ENCODE measurements around the gene SPTBN1. TPM values are rescaled to one million over a fixed set of nuclear protein-coding genes. Genes with fewer than 3 reads are reported as not detected.

The SPTBN1 gene
- polyA plus RNA-seq, 2 donors: 19.7 to 24.1 TPM

DNA sequence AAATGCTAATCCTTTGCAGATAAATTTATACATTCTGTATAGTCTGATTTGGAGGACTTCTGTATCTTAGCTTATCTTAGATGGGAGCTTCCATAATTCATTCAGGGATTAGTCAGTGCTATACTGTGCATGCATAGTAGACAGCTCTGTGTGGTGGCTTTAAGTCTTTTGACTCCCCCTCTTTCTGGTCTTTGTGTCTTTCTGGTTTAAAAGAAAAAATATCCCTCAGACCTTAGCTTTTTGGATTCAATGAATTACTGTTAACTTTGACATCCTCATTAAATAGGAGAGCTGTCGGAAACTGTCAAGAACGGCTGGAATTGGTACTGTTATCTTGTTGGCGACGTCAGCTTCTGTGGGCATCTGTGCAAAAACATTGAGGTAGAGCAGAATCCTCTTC, 130.4 kb downstream of the SPTBN1 start:
- H3K4me1 ChIP-seq (ENCODE audit: control insufficient read depth in 2 of 2, insufficient read depth in 2 of 2, low read length in 1 of 2): peaks cover 0 to 4% of the 10 kb centered on the region in 2 donors

DNA sequence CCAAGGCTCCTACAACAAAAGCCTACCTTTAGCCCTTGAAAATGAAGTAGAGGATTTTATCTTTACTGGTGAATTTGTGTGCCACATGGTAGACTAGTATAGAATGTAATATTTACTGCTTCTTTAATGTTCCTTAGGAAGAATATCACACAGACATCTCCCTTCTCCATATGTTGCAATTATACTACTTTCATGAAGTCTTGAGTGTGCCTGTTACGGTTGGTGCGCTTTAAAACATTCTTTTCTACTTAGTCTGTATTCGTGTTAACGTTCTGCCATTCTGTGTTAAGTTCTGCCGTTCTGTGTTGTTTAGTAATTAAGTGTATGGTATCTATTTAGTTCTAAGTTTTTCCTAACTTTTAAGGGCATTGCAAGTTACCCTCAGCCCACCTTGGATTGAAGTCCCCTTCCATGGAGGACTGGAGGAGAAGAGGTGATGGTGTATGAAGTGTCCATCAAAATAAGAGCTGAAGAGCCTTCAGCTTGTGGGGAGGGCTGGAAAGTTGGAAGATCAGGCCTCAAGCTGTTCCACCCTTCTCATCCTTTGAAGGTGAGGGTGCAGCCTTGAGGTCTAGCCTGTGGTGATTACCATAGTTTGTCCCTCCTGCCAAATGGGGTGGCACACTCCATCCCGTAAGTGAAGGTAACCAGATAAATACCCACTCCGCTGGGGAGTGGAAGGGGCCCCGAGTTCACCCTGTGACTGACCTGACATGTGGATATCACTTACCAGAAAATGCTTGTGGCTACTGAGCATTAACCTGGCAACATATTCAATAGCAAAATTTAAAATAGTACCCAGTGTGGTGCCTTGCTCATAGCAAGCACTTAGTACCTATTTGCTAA, 131.3 kb downstream of the SPTBN1 start:
- peak overlapping the region in 1 of 2 donors; percentile 35 for H3K27ac ChIP-seq (ENCODE audit: low read depth in 2 of 2, low read length in 1 of 2)
- no peak overlapping the region for H3K4me3 ChIP-seq (ENCODE audit: low read depth in 1 of 2, low read length in 2 of 2)
- WGBS, 2 donors: 91 to 93% methylated on average over 8 of the region's 8 CpGs
- no peaks in the 10 kb centered on the region for H3K27me3 ChIP-seq (ENCODE audit: control insufficient read depth in 1 of 2, insufficient read depth in 2 of 2, low read length in 2 of 2)
- H3K9me3 ChIP-seq (ENCODE audit: control insufficient read depth in 2 of 2, insufficient read depth in 1 of 2, low read depth in 1 of 2, low read length in 1 of 2): no peaks in the 10 kb centered on the region
- H3K36me3 ChIP-seq (ENCODE audit: control insufficient read depth in 2 of 2, insufficient read depth in 2 of 2, low read length in 1 of 2): no peaks in the 10 kb centered on the region
- H3K4me1 ChIP-seq (ENCODE audit: control insufficient read depth in 2 of 2, insufficient read depth in 2 of 2, low read length in 1 of 2): peaks cover 0 to 4% of the 10 kb centered on the region in 2 donors

More for the DNA sequence above, 130.4 kb downstream of the SPTBN1 start:
- Histone ChIP-seq H3K36me3 (ENCODE audit: control insufficient read depth in 2 of 2, insufficient read depth in 2 of 2, low read length in 1 of 2) (no peaks in the 10 kb centered on the region), H3K9me3 (ENCODE audit: control insufficient read depth in 2 of 2, insufficient read depth in 1 of 2, low read depth in 1 of 2, low read length in 1 of 2) (no peaks in the 10 kb centered on the region), H3K27ac (ENCODE audit: low read depth in 2 of 2, low read length in 1 of 2) (no peak overlapping the region), H3K27me3 (ENCODE audit: control insufficient read depth in 1 of 2, insufficient read depth in 2 of 2, low read length in 2 of 2) (no peaks in the 10 kb centered on the region), H3K4me3 (ENCODE audit: low read depth in 1 of 2, low read length in 2 of 2) (no peak overlapping the region)
- 84 to 87% methylated on average over 4 of the region's 4 CpGs for WGBS, 2 donors

DNA sequence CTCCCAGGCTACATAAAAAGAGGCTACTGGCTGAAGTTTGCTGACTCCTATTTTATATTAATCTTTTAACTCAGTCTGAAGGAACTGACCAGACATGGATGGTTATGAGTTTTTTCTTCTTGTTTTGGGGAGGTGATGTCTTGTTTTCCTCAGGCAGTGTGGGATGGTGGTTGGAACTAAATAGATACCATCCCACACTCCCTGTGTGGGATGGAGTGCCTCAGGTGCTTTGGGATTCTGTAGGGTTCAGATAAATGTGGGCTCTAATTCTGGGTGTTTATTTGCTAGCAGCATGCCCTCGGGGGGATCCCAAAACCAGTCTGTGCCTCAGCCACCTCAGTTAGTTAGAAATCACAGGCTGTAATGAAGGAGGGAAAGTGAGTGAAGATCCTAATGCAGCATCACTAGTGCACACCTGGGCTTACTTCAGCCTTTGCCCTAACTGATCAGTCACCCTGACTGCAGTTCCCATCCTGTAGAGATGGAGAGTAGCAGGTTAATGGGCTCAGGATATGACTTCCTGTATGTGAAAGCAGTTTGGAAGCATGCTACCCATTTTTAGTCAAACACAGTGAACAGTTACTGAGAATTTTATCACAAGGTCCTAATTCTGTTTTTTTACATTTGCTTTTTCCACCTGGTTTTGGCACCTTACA, 132.2 kb downstream of the SPTBN1 start:
- Histone ChIP-seq H3K27me3 (ENCODE audit: control insufficient read depth in 1 of 2, insufficient read depth in 2 of 2, low read length in 2 of 2) (no peaks in the 10 kb centered on the region), H3K36me3 (ENCODE audit: control insufficient read depth in 2 of 2, insufficient read depth in 2 of 2, low read length in 1 of 2) (no peaks in the 10 kb centered on the region), H3K27ac (ENCODE audit: low read depth in 2 of 2, low read length in 1 of 2) (peak overlapping the region in 1 of 2 donors; percentile 3), H3K4me3 (ENCODE audit: low read depth in 1 of 2, low read length in 2 of 2) (no peak overlapping the region), H3K9me3 (ENCODE audit: control insufficient read depth in 2 of 2, insufficient read depth in 1 of 2, low read depth in 1 of 2, low read length in 1 of 2) (no peaks in the 10 kb centered on the region), H3K4me1 (ENCODE audit: control insufficient read depth in 2 of 2, insufficient read depth in 2 of 2, low read length in 1 of 2) (peaks cover 0 to 4% of the 10 kb centered on the region in 2 donors)
- 50 to 70% methylated on average over 1 of the region's 1 CpG for WGBS, 2 donors

DNA sequence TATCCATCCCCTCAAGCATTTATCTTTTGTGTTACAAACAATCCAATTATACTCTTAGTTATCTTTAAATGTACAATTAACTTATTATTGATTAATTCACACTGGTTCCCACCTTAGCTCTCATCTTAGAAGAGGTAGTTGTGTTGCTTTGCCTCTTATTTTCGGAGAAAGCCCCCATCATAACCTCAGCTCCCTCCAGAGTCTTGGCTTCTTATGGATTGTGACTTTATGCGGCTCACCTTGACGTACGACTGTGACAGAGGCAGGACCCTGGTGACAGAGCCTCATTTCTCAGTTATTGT, 132.9 kb downstream of the SPTBN1 start:
- H3K36me3 ChIP-seq (ENCODE audit: control insufficient read depth in 2 of 2, insufficient read depth in 2 of 2, low read length in 1 of 2): no peaks in the 10 kb centered on the region
- no peaks in the 10 kb centered on the region for H3K27me3 ChIP-seq (ENCODE audit: control insufficient read depth in 1 of 2, insufficient read depth in 2 of 2, low read length in 2 of 2)
- H3K9me3 ChIP-seq (ENCODE audit: control insufficient read depth in 2 of 2, insufficient read depth in 1 of 2, low read depth in 1 of 2, low read length in 1 of 2): no peaks in the 10 kb centered on the region
- H3K4me1 ChIP-seq (ENCODE audit: control insufficient read depth in 2 of 2, insufficient read depth in 2 of 2, low read length in 1 of 2): peaks cover 0 to 4% of the 10 kb centered on the region in 2 donors
- H3K4me3 ChIP-seq (ENCODE audit: low read depth in 1 of 2, low read length in 2 of 2): no peak overlapping the region
- WGBS, 2 donors: 82 to 83% methylated on average over 4 of the region's 4 CpGs
- peak overlapping the region; percentile 18 to 62 for H3K27ac ChIP-seq (ENCODE audit: low read depth in 2 of 2, low read length in 1 of 2)

DNA sequence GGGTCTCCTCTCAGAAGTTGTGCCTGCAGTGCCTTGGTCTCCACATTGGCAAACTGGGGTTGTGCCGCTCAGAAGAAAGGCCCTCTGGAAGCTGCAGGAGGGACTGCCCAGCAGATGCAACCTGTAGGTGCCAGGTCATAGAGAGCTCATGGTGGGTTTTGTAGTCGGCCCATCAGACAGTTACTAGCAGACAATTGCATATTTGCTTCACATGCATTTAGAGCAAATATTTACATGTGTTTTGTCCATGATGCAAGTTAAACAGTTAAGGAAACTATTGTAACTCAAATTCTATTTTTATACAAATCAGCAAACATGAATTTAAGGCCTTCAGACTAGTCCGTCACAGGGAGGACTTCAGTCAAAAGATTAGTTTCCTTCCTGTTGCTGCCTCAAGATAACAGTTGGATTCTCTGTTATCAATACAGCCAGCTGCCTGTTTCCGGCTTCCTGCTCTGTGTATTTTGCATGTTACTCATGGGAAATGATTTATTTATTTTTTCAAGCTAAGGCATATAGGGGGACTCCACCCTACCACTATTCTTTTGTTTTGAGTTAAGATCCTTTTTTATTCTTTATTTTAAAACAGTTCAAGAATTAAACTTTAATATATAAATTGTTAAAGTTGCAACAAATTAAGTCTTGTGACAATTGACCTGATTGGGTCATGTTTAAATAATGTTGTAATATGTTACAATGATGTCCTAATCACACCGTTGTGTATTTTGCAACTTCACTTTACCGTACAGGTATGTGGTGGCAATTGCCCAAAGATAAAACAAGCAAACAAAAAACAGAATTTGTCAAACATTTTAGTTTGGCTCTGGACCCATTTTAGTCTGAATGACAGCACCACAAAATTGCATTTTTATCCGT, 133.5 kb downstream of the SPTBN1 start:
- Histone ChIP-seq H3K9me3 (ENCODE audit: control insufficient read depth in 2 of 2, insufficient read depth in 1 of 2, low read depth in 1 of 2, low read length in 1 of 2) (no peaks in the 10 kb centered on the region), H3K27ac (ENCODE audit: low read depth in 2 of 2, low read length in 1 of 2) (peak overlapping the region; percentile 18 to 62), H3K4me1 (ENCODE audit: control insufficient read depth in 2 of 2, insufficient read depth in 2 of 2, low read length in 1 of 2) (peaks cover 0 to 4% of the 10 kb centered on the region in 2 donors), H3K36me3 (ENCODE audit: control insufficient read depth in 2 of 2, insufficient read depth in 2 of 2, low read length in 1 of 2) (no peaks in the 10 kb centered on the region), H3K4me3 (ENCODE audit: low read depth in 1 of 2, low read length in 2 of 2) (no peak overlapping the region), H3K27me3 (ENCODE audit: control insufficient read depth in 1 of 2, insufficient read depth in 2 of 2, low read length in 2 of 2) (no peaks in the 10 kb centered on the region)
- 37 to 44% methylated on average over 7 of the region's 7 CpGs for WGBS, 2 donors

DNA sequence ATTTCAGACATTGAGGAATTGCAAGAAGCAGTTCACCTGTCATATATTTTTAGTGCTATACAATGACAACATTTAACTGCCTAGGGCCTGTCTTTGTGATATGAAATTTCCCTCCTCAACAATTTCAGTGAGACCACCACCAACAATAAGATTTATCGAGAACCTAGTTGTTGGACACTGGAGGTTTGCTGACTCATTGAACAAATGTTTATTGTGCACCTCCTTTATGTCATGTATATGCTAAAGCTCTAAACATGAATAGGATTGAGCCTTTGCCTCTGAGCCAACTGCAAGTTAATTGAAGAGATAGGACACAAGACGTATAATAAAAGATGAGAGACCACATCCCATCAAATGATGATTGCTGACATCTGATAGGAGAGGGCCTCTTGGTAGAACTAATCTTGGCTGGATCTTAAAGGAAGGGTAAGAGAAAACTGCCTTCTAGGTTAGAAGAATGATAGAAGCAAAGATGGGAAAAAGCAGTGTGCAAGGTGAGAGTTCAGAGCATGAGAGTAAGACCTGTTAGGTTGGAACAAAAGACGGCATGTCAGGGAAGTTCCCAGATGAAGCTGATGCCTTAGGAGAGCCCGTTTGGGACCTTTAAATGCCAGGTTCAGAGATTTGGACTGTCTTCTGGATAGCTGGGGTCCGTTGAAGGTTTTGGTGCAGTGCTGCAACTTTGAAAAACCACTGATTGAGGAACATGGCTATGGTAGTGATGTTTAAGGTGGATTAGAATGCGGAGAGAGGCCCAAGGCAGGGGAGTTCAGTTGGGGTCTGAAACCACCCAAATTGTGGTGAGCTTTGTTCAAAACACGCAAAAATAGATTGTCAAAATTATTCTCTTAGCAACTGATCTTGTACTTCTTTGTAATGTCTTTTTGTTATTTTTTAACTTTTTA, 134.3 kb downstream of the SPTBN1 start:
- peaks cover 2 to 4% of the 10 kb centered on the region in 2 donors for H3K4me1 ChIP-seq (ENCODE audit: control insufficient read depth in 2 of 2, insufficient read depth in 2 of 2, low read length in 1 of 2)
- no peak overlapping the region for H3K4me3 ChIP-seq (ENCODE audit: low read depth in 1 of 2, low read length in 2 of 2)
- H3K36me3 ChIP-seq (ENCODE audit: control insufficient read depth in 2 of 2, insufficient read depth in 2 of 2, low read length in 1 of 2): no peaks in the 10 kb centered on the region
- H3K27ac ChIP-seq (ENCODE audit: low read depth in 2 of 2, low read length in 1 of 2): no peak overlapping the region
- H3K9me3 ChIP-seq (ENCODE audit: control insufficient read depth in 2 of 2, insufficient read depth in 1 of 2, low read depth in 1 of 2, low read length in 1 of 2): no peaks in the 10 kb centered on the region
- no peaks in the 10 kb centered on the region for H3K27me3 ChIP-seq (ENCODE audit: control insufficient read depth in 1 of 2, insufficient read depth in 2 of 2, low read length in 2 of 2)
- WGBS, 2 donors: 77 to 81% methylated on average over 7 of the region's 7 CpGs

DNA sequence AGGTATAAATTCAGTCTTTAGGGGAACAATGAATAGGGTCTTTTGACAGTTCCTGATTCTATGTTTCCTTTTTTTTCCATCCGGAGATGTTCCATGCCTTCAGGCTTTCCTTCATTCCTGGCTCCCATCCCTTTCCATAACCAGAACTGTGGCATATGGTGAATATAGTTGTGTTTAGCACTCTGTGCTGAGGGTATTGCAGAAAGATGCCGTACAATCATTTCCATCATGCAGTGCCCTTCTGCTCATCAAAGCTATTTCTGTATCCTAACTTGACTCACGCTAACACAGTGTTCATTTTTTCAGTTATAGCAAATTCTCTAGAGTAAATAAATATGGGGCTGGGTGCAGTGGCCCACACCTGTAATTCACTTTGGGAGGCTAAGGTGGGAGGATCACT, 135.4 kb downstream of the SPTBN1 start:
- H3K4me3 ChIP-seq (ENCODE audit: low read depth in 1 of 2, low read length in 2 of 2): no peak overlapping the region
- WGBS, 2 donors: 74 to 78% methylated on average over 3 of the region's 3 CpGs
- H3K27me3 ChIP-seq (ENCODE audit: control insufficient read depth in 1 of 2, insufficient read depth in 2 of 2, low read length in 2 of 2): no peaks in the 10 kb centered on the region
- no peaks in the 10 kb centered on the region for H3K36me3 ChIP-seq (ENCODE audit: control insufficient read depth in 2 of 2, insufficient read depth in 2 of 2, low read length in 1 of 2)
- H3K4me1 ChIP-seq (ENCODE audit: control insufficient read depth in 2 of 2, insufficient read depth in 2 of 2, low read length in 1 of 2): peaks cover 4 to 12% of the 10 kb centered on the region in 2 donors
- no peaks in the 10 kb centered on the region for H3K9me3 ChIP-seq (ENCODE audit: control insufficient read depth in 2 of 2, insufficient read depth in 1 of 2, low read depth in 1 of 2, low read length in 1 of 2)
- no peak overlapping the region for H3K27ac ChIP-seq (ENCODE audit: low read depth in 2 of 2, low read length in 1 of 2)

DNA sequence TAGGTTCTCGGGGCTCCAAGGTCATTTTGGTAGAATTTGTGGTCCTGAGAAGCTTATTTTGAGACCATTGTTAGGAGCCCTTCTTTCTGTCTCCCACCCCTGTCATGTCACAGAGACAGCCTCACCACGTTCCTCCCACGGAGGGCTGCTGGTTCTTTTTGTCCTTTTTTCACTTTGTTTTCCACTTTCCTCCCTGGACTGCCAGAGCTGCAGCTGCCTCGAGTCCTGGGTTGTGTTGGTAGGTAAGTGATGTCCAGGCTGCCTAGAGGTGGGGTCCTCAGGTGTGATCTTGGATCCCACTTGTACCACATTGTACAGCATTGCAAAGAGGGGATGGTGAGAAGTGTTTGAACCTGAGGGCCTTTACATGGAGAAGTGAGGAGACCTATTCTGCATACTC, 137.1 kb downstream of the SPTBN1 start:
- WGBS, 2 donors: 89 to 94% methylated on average over 4 of the region's 4 CpGs
- no peaks in the 10 kb centered on the region for H3K27me3 ChIP-seq (ENCODE audit: control insufficient read depth in 1 of 2, insufficient read depth in 2 of 2, low read length in 2 of 2)
- H3K36me3 ChIP-seq (ENCODE audit: control insufficient read depth in 2 of 2, insufficient read depth in 2 of 2, low read length in 1 of 2): no peaks in the 10 kb centered on the region
- no peak overlapping the region for H3K27ac ChIP-seq (ENCODE audit: low read depth in 2 of 2, low read length in 1 of 2)
- no peaks in the 10 kb centered on the region for H3K9me3 ChIP-seq (ENCODE audit: control insufficient read depth in 2 of 2, insufficient read depth in 1 of 2, low read depth in 1 of 2, low read length in 1 of 2)
- no peak overlapping the region for H3K4me3 ChIP-seq (ENCODE audit: low read depth in 1 of 2, low read length in 2 of 2)
- peaks cover 9 to 20% of the 10 kb centered on the region in 2 donors for H3K4me1 ChIP-seq (ENCODE audit: control insufficient read depth in 2 of 2, insufficient read depth in 2 of 2, low read length in 1 of 2)

DNA sequence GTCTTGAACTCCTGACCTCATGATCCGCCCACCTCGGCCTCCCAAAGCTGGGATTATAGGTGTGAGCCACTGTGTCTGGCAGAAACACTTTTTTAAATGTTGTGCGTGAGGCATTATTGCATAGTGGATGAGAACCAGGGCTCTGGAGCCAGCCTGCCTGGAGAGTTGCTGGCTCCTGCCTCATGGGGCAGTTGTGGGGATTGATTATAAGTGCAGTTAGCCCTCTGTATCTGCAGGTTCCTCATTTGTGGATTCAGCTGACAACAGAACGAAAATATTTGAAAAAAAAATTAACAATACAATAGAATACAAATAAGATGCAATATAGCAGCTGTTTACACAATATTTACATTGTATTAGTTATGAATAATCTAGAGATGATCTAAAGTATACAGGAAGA, 137.9 kb downstream of the SPTBN1 start:
- H3K4me1 ChIP-seq (ENCODE audit: control insufficient read depth in 2 of 2, insufficient read depth in 2 of 2, low read length in 1 of 2): peaks cover 11 to 23% of the 10 kb centered on the region in 2 donors
- WGBS, 2 donors: 92 to 93% methylated on average over 4 of the region's 4 CpGs
- no peak overlapping the region for H3K4me3 ChIP-seq (ENCODE audit: low read depth in 1 of 2, low read length in 2 of 2)
- H3K27ac ChIP-seq (ENCODE audit: low read depth in 2 of 2, low read length in 1 of 2): no peak overlapping the region
- H3K9me3 ChIP-seq (ENCODE audit: control insufficient read depth in 2 of 2, insufficient read depth in 1 of 2, low read depth in 1 of 2, low read length in 1 of 2): no peaks in the 10 kb centered on the region
- no peaks in the 10 kb centered on the region for H3K36me3 ChIP-seq (ENCODE audit: control insufficient read depth in 2 of 2, insufficient read depth in 2 of 2, low read length in 1 of 2)
- no peaks in the 10 kb centered on the region for H3K27me3 ChIP-seq (ENCODE audit: control insufficient read depth in 1 of 2, insufficient read depth in 2 of 2, low read length in 2 of 2)

Data from esophagus (tissue), 2 donors.